SH-SY5Y (cell line): ENCODE data around the gene DQX1.

ENCODE experiments used
- GATA2 ChIP-seq: IDR thresholded peaks from 2 replicates; pipeline ENCODE4 v1.6.1; 2011; ENCODE audit warnings: mild to moderate bottlenecking, low read depth, low read length
- GATA3 ChIP-seq: IDR thresholded peaks from 2 replicates; pipeline ENCODE4 v1.6.1; 2011; ENCODE audit warnings: low read depth, mild to moderate bottlenecking, low read length, moderate library complexity

GRCh38 chr2:74534411-74534810 is 8.4 kb upstream of the DQX1 start:
- TF ChIP-seq GATA2 = no peak
- TF ChIP-seq GATA3 = no peak
